ENCODE measurements around the gene WASF3.

The WASF3 gene

GRCh38 chr13:26596458-26596857 lies 39.0 kb downstream of the WASF3 start:
- no peaks in the 10 kb centered on the region for H3K9me3 ChIP-seq (ENCODE audit: control insufficient read depth, low read length)
- H3K9ac ChIP-seq (ENCODE audit: low read length), result no peak overlapping the region
- no peaks in the 10 kb centered on the region for H3K4me1 ChIP-seq (ENCODE audit: control insufficient read depth, insufficient read depth, low read length)
- H3K27me3 ChIP-seq (ENCODE audit: control insufficient read depth, insufficient read depth, low read length), result no peaks in the 10 kb centered on the region
- H3K36me3 ChIP-seq (ENCODE audit: control insufficient read depth, insufficient read depth, low read length), result no peaks in the 10 kb centered on the region
- H3K4me3 ChIP-seq (ENCODE audit: low read length), result no peak overlapping the region

- no peak overlapping the region for H3K4me3 ChIP-seq (ENCODE audit: low read length)
- no peaks in the 10 kb centered on the region for H3K27me3 ChIP-seq (ENCODE audit: control insufficient read depth, insufficient read depth, low read length)
- H3K36me3 ChIP-seq (ENCODE audit: control insufficient read depth, insufficient read depth, low read length), result no peaks in the 10 kb centered on the region
- no peaks in the 10 kb centered on the region for H3K9me3 ChIP-seq (ENCODE audit: control insufficient read depth, low read length)
- no peak overlapping the region for H3K9ac ChIP-seq (ENCODE audit: low read length)
- H3K4me1 ChIP-seq (ENCODE audit: control insufficient read depth, insufficient read depth, low read length), result no peaks in the 10 kb centered on the region
Measured at GRCh38 chr13:26599403-26599802, 41.9 kb downstream of the WASF3 start.

DNA sequence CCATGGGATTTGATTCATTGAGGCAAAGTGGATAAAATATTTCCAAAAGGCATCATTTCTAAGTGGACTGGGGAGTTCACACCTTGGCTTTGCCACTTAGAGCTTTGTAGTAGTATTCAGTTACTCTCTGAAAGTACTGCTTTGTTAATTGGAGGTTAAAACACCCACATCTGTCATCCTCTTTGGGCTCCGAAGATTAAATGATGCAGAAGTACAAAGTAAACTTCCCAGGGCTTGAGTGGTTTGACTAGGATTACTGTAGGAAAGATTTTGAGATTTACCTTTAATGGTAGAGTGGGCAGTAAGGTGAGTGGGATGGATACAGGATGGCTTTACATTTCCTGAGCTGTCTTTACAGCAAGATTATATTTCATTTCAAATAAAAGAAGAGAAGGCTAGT lies 42.4 kb downstream of the WASF3 start:
- no peaks in the 10 kb centered on the region for H3K9me3 ChIP-seq (ENCODE audit: control insufficient read depth, low read length)

DNA sequence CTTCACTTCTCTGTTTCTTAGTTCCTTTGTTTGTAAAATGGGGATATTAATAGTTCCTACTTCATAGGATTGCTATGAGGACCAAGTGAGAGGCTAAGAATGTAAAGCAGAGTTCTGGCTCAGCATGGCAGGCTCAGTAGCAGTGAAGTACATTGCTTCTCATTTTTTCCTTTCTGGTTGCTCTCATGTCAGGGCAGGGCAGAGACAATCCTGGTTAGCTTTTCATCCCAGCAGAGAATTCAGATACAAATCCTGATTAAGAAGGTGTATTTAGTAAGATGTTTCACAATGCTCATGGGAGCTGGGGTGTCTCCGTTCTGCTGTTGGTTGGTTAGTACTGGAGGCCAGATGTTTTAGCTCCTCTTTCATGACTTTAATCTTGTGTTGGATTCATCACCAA lies 42.9 kb downstream of the WASF3 start:
- Histone ChIP-seq H3K4me1 (ENCODE audit: control insufficient read depth, insufficient read depth, low read length) (no peaks in the 10 kb centered on the region), H3K4me3 (ENCODE audit: low read length) (no peak overlapping the region), H3K36me3 (ENCODE audit: control insufficient read depth, insufficient read depth, low read length) (no peaks in the 10 kb centered on the region), H3K9me3 (ENCODE audit: control insufficient read depth, low read length) (no peaks in the 10 kb centered on the region), H3K27me3 (ENCODE audit: control insufficient read depth, insufficient read depth, low read length) (no peaks in the 10 kb centered on the region), H3K9ac (ENCODE audit: low read length) (no peak overlapping the region)

More for the DNA sequence above, 42.4 kb downstream of the WASF3 start:
- Histone ChIP-seq H3K4me3 (ENCODE audit: low read length) (no peak overlapping the region), H3K27me3 (ENCODE audit: control insufficient read depth, insufficient read depth, low read length) (no peaks in the 10 kb centered on the region), H3K4me1 (ENCODE audit: control insufficient read depth, insufficient read depth, low read length) (no peaks in the 10 kb centered on the region), H3K36me3 (ENCODE audit: control insufficient read depth, insufficient read depth, low read length) (no peaks in the 10 kb centered on the region), H3K9ac (ENCODE audit: low read length) (no peak overlapping the region)

DNA sequence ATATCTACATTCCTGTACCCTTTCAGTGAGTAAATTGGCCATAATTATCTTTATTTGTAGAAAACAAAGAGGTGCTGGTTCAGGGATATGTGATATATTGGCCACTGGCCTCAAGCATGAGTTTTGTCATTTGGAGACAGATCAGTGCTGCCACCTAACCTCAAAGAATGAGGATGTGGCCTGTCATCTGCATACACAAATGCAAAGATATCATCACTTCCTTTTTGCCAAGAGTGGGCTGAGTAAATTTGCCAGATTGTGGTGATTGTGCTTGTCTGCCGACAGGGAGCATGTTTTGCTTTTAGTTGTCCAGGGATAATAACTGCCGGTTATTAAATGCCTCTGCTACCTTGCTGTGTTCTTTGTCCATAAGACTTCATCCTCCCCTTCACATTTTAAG lies 44.2 kb downstream of the WASF3 start:
- Histone ChIP-seq H3K4me3 (ENCODE audit: low read length) (no peak overlapping the region), H3K9ac (ENCODE audit: low read length) (no peak overlapping the region), H3K27me3 (ENCODE audit: control insufficient read depth, insufficient read depth, low read length) (no peaks in the 10 kb centered on the region), H3K4me1 (ENCODE audit: control insufficient read depth, insufficient read depth, low read length) (no peaks in the 10 kb centered on the region), H3K9me3 (ENCODE audit: control insufficient read depth, low read length) (no peaks in the 10 kb centered on the region), H3K36me3 (ENCODE audit: control insufficient read depth, insufficient read depth, low read length) (no peaks in the 10 kb centered on the region)

- H3K9me3 ChIP-seq (ENCODE audit: control insufficient read depth, low read length), result no peaks in the 10 kb centered on the region
- H3K36me3 ChIP-seq (ENCODE audit: control insufficient read depth, insufficient read depth, low read length), result no peaks in the 10 kb centered on the region
- no peaks in the 10 kb centered on the region for H3K27me3 ChIP-seq (ENCODE audit: control insufficient read depth, insufficient read depth, low read length)
- H3K4me3 ChIP-seq (ENCODE audit: low read length), result no peak overlapping the region
- H3K9ac ChIP-seq (ENCODE audit: low read length), result no peak overlapping the region
- no peaks in the 10 kb centered on the region for H3K4me1 ChIP-seq (ENCODE audit: control insufficient read depth, insufficient read depth, low read length)
Measured at GRCh38 chr13:26602783-26603182, 45.3 kb downstream of the WASF3 start.

GRCh38 chr13:26604784-26605545 lies 47.5 kb downstream of the WASF3 start:
- no peaks in the 10 kb centered on the region for H3K9me3 ChIP-seq (ENCODE audit: control insufficient read depth, low read length)
- no peaks in the 10 kb centered on the region for H3K36me3 ChIP-seq (ENCODE audit: control insufficient read depth, insufficient read depth, low read length)
- H3K9ac ChIP-seq (ENCODE audit: low read length), result no peak overlapping the region
- H3K4me3 ChIP-seq (ENCODE audit: low read length), result no peak overlapping the region
- no peaks in the 10 kb centered on the region for H3K27me3 ChIP-seq (ENCODE audit: control insufficient read depth, insufficient read depth, low read length)
- H3K4me1 ChIP-seq (ENCODE audit: control insufficient read depth, insufficient read depth, low read length), result no peaks in the 10 kb centered on the region

DNA sequence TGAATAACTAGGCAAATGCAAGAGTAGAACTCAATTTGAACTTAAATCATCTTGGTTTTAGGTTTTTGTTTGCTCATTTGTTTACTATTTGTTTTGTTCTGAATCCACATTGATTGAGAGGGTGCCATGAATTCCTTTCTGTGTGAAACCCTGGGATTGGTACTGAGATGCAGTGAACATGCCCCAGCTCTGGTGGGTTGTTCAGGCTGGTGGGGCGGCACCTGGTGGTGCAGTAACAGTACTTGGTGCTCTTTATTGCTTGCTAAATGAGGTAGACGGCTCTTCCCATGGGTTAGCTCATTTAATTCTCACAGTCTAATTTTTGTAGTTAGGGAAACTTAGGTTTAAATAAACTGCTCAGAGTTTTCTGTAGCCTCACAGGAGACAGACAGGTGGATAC lies 48.4 kb downstream of the WASF3 start:
- no peaks in the 10 kb centered on the region for H3K27me3 ChIP-seq (ENCODE audit: control insufficient read depth, insufficient read depth, low read length)
- no peak overlapping the region for H3K9ac ChIP-seq (ENCODE audit: low read length)
- H3K9me3 ChIP-seq (ENCODE audit: control insufficient read depth, low read length), result no peaks in the 10 kb centered on the region
- no peaks in the 10 kb centered on the region for H3K4me1 ChIP-seq (ENCODE audit: control insufficient read depth, insufficient read depth, low read length)
- no peaks in the 10 kb centered on the region for H3K36me3 ChIP-seq (ENCODE audit: control insufficient read depth, insufficient read depth, low read length)
- no peak overlapping the region for H3K4me3 ChIP-seq (ENCODE audit: low read length)

- Histone ChIP-seq H3K27me3 (ENCODE audit: control insufficient read depth, insufficient read depth, low read length) (no peaks in the 10 kb centered on the region), H3K36me3 (ENCODE audit: control insufficient read depth, insufficient read depth, low read length) (no peaks in the 10 kb centered on the region), H3K9ac (ENCODE audit: low read length) (no peak overlapping the region), H3K4me3 (ENCODE audit: low read length) (no peak overlapping the region), H3K9me3 (ENCODE audit: control insufficient read depth, low read length) (no peaks in the 10 kb centered on the region), H3K4me1 (ENCODE audit: control insufficient read depth, insufficient read depth, low read length) (no peaks in the 10 kb centered on the region)
Measured at GRCh38 chr13:26606631-26607030, 49.1 kb downstream of the WASF3 start.

DNA sequence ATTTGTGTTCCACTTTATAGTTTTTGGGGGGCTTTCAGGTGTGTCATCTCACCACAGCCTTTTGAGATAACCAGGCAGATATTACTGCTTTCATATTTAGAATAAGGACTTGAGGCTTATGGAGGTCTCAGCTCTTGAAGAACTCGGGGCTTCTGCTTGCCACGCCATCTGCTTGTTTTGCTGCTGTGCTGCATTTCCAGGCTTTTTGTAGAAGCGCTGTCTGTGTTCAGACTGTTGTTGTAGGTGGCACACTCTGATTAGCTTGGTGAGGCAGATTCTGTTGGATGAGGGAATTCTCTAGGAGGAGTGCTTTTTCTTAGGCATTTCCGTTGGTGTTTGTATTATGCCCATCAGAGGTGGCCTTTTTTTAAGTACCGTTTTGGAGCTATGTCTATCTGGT lies 57.2 kb downstream of the WASF3 start:
- no peaks in the 10 kb centered on the region for H3K27me3 ChIP-seq (ENCODE audit: control insufficient read depth, insufficient read depth, low read length)
- no peak overlapping the region for H3K9ac ChIP-seq (ENCODE audit: low read length)
- H3K36me3 ChIP-seq (ENCODE audit: control insufficient read depth, insufficient read depth, low read length), result no peaks in the 10 kb centered on the region
- H3K4me1 ChIP-seq (ENCODE audit: control insufficient read depth, insufficient read depth, low read length), result no peaks in the 10 kb centered on the region
- H3K4me3 ChIP-seq (ENCODE audit: low read length), result no peak overlapping the region
- no peaks in the 10 kb centered on the region for H3K9me3 ChIP-seq (ENCODE audit: control insufficient read depth, low read length)

- no peaks in the 10 kb centered on the region for H3K4me1 ChIP-seq (ENCODE audit: control insufficient read depth, insufficient read depth, low read length)
- no peaks in the 10 kb centered on the region for H3K36me3 ChIP-seq (ENCODE audit: control insufficient read depth, insufficient read depth, low read length)
- H3K9ac ChIP-seq (ENCODE audit: low read length), result no peak overlapping the region
- H3K4me3 ChIP-seq (ENCODE audit: low read length), result no peak overlapping the region
- no peaks in the 10 kb centered on the region for H3K9me3 ChIP-seq (ENCODE audit: control insufficient read depth, low read length)
- no peaks in the 10 kb centered on the region for H3K27me3 ChIP-seq (ENCODE audit: control insufficient read depth, insufficient read depth, low read length)
Measured at GRCh38 chr13:26616126-26616525, 58.6 kb downstream of the WASF3 start.

DNA sequence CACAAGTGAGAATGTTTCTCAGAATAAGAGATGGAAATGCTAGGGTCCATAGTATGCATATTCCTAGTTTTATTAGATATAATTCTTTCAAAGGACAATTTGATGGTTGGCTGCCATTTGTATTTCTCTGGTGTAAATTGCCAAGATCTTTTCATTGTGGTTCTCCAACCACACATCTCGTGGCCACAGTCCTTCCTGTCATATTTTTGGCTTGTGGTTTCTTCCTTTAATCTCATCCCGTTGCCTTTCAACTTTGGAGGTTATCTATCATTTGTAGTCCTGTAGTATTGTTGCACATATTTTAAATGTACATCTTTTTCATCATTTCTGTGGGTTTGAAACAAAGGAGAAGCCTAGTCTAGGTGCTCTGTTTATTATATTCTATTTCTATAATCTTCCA lies 61.2 kb downstream of the WASF3 start:
- H3K27me3 ChIP-seq (ENCODE audit: control insufficient read depth, insufficient read depth, low read length), result no peaks in the 10 kb centered on the region
- H3K9ac ChIP-seq (ENCODE audit: low read length), result no peak overlapping the region
- no peaks in the 10 kb centered on the region for H3K9me3 ChIP-seq (ENCODE audit: control insufficient read depth, low read length)
- no peaks in the 10 kb centered on the region for H3K36me3 ChIP-seq (ENCODE audit: control insufficient read depth, insufficient read depth, low read length)
- no peak overlapping the region for H3K4me3 ChIP-seq (ENCODE audit: low read length)
- H3K4me1 ChIP-seq (ENCODE audit: control insufficient read depth, insufficient read depth, low read length), result no peaks in the 10 kb centered on the region

DNA sequence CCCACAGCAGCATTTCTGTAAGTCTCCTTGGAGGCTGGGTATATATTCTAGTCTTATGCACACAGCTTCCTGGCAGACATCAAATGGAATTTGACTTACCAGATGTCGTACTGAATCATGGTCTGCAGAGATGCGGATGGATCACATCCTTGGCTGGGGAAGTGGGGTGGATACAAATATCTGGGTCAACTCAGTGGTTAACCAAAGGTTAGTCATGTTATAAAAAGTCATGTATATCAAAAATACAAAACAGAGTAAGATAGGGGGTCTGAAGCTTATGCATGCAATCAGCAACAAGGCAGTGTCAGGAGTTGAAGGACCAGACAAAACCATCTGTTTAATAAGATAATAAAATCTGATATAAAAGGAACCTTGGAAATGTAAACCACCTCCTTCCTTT lies 61.9 kb downstream of the WASF3 start:
- H3K36me3 ChIP-seq (ENCODE audit: control insufficient read depth, insufficient read depth, low read length), result no peaks in the 10 kb centered on the region
- peaks cover 3% of the 10 kb centered on the region for H3K9me3 ChIP-seq (ENCODE audit: control insufficient read depth, low read length)
- no peaks in the 10 kb centered on the region for H3K27me3 ChIP-seq (ENCODE audit: control insufficient read depth, insufficient read depth, low read length)
- H3K4me3 ChIP-seq (ENCODE audit: low read length), result no peak overlapping the region
- no peaks in the 10 kb centered on the region for H3K4me1 ChIP-seq (ENCODE audit: control insufficient read depth, insufficient read depth, low read length)
- no peak overlapping the region for H3K9ac ChIP-seq (ENCODE audit: low read length)

Data from mucosa of stomach (tissue), 1 donor.